ACC112 (cell line): ENCODE measurements around the gene KCNJ18.
"Not testable (repeated sequence)": the region's sequence is repeated elsewhere in the genome, so short reads cannot be mapped to it uniquely, and the experiment has no call there.

Experiments
- H2AFZ ChIP-seq: fragments of 200-600 bp; sonication (generic); one replicate; pipeline ENCODE4 v1.6.0; 2017; ENCODE audit warnings: antibody characterized with exemption, low read length; ENCODE audit not compliant: unreplicated experiment
- H3K27ac ChIP-seq: fragments of 200-600 bp; sonication (generic); 2 replicates; pipeline ENCODE4 v1.5.1; 2014; ENCODE audit warnings: low read depth, mild to moderate bottlenecking, antibody characterized with exemption, low read length, moderate library complexity
- H3K27me3 ChIP-seq: fragments of 200-600 bp; sonication (generic); 2 replicates; pipeline ENCODE4 v1.6.1; 2014; ENCODE audit warnings: mild to moderate bottlenecking, antibody characterized with exemption, low read length, moderate library complexity, mixed read lengths; ENCODE audit not compliant: insufficient read depth
- H3K36me3 ChIP-seq: fragments of 200-600 bp; sonication (generic); 2 replicates; pipeline ENCODE4 v1.6.1; 2016; ENCODE audit warnings: mild to moderate bottlenecking, antibody characterized with exemption, low read length, moderate library complexity, mixed read lengths; ENCODE audit not compliant: insufficient read depth
- H3K4me1 ChIP-seq: fragments of 200-600 bp; sonication (generic); one replicate; pipeline ENCODE4 v1.6.1; 2016; ENCODE audit warnings: low read length, mixed read lengths; ENCODE audit not compliant: insufficient read depth, unreplicated experiment, control insufficient read depth
- H3K4me3 ChIP-seq: fragments of 200-600 bp; sonication (generic); 2 replicates; pipeline ENCODE4 v1.5.1; 2014; ENCODE audit warnings: mild to moderate bottlenecking, low read depth, low read length
- H3K79me2 ChIP-seq: fragments of 200-600 bp; sonication (generic); one replicate; pipeline ENCODE4 v1.6.0; 2016; ENCODE audit warnings: low read length; ENCODE audit not compliant: control insufficient read depth, unreplicated experiment, insufficient read depth

The KCNJ18 gene

GRCh38 chr17:21680366-21680765 lies 12.0 kb upstream of the KCNJ18 start:
- no peaks in the 10 kb centered on the region for H3K79me2 ChIP-seq
- H3K36me3 ChIP-seq = no peaks in the 10 kb centered on the region
- no peaks in the 10 kb centered on the region for H3K27me3 ChIP-seq
- no peaks in the 10 kb centered on the region for H3K4me1 ChIP-seq
- H2AFZ ChIP-seq = no peak overlapping the region
- H3K27ac ChIP-seq = no peak overlapping the region
- no peak overlapping the region for H3K4me3 ChIP-seq

- not testable (repeated sequence) for H2AFZ ChIP-seq, H3K27ac ChIP-seq, H3K36me3 ChIP-seq, H3K4me3 ChIP-seq, H3K4me1 ChIP-seq, H3K79me2 ChIP-seq, H3K27me3 ChIP-seq
Measured at GRCh38 chr17:21680850-21681351, 11.4 kb upstream of the KCNJ18 start.

- not testable (repeated sequence) for H3K27ac ChIP-seq, H3K4me1 ChIP-seq, H2AFZ ChIP-seq, H3K79me2 ChIP-seq, H3K36me3 ChIP-seq, H3K4me3 ChIP-seq, H3K27me3 ChIP-seq
Measured at GRCh38 chr17:21681576-21681975, 10.7 kb upstream of the KCNJ18 start.

- H3K4me1 ChIP-seq, H3K4me3 ChIP-seq, H3K36me3 ChIP-seq, H2AFZ ChIP-seq, H3K79me2 ChIP-seq, H3K27ac ChIP-seq, H3K27me3 ChIP-seq: not testable (repeated sequence)
Measured at GRCh38 chr17:21682130-21682529, 10.2 kb upstream of the KCNJ18 start.

GRCh38 chr17:21683142-21683712 lies 9.1 kb upstream of the KCNJ18 start:
- not testable (repeated sequence) for H3K4me3 ChIP-seq, H3K79me2 ChIP-seq, H3K4me1 ChIP-seq, H3K36me3 ChIP-seq, H3K27ac ChIP-seq, H3K27me3 ChIP-seq, H2AFZ ChIP-seq

- not testable (repeated sequence) for H3K4me1 ChIP-seq, H3K4me3 ChIP-seq, H3K27me3 ChIP-seq, H2AFZ ChIP-seq, H3K79me2 ChIP-seq, H3K36me3 ChIP-seq, H3K27ac ChIP-seq
Measured at GRCh38 chr17:21683897-21684296, 8.4 kb upstream of the KCNJ18 start.

DNA sequence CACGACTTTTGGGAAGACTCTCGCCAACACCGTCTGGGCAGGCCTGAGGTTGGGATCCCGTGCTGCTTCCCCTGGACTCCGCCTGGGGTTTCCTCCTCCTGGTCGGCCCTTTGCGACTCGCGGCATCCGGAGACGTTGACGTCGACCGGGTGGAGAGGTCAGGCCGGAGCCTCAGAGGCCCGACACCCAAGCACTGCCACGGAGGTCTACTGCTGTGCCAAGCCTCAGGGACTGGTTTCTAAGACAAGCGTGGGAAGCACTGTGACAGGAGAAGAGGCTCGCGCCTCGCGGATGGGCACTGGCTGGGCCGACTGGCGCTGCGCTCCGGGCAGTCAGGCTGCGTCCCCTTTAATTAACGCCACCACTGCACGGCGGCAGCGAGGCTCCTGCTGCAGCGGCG lies 7.9 kb upstream of the KCNJ18 start:
- not testable (repeated sequence) for H3K36me3 ChIP-seq

GRCh38 chr17:21685061-21685795 lies 7.1 kb upstream of the KCNJ18 start:
- H3K36me3 ChIP-seq, H3K4me1 ChIP-seq, H3K79me2 ChIP-seq, H2AFZ ChIP-seq, H3K4me3 ChIP-seq, H3K27me3 ChIP-seq, H3K27ac ChIP-seq: not testable (repeated sequence)

More for the DNA sequence above, 7.9 kb upstream of the KCNJ18 start:
- H3K4me1 ChIP-seq, H3K27ac ChIP-seq, H2AFZ ChIP-seq, H3K27me3 ChIP-seq, H3K79me2 ChIP-seq, H3K4me3 ChIP-seq: not testable (repeated sequence)

DNA sequence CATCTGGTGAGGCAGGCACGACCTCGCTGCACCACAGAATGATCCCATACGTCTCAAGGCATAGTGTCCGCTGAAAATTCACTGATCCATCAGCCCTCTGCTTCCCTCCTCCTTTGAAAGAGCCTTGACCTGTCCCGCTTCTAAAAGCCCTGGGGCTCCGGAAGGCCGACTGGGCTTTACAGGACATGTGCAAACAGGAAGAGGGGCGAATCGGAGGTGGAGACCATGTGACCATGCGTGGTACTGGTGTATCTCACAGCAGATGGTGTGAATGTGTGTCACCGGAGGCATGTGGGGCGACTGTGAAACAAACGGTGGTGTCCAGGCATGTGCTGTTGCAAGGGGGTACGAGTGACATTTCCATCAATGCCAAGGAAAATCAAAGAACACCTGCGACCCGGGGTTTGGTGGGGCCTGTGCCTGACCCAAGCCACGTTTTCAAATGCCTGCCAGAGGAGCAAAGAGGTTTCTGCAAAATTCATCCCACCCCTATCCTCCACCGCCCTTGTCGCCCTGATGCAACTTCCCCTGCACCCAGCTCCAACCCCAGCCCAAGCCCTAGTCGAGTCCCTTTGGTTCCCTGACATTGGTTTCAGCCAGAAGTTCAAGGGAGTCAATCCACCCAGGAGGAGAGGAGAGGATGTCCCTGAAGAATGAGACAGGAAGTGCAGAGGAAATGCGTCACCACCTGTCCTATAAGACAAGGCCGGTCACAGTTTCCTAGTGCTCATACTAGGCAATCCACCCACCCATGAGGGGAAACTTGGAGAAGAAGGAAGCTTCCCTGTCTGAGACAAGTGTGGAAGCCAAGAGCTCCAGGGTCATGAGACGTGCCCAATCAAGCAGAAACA lies 5.9 kb upstream of the KCNJ18 start:
- Histone ChIP-seq H3K79me2 (no peaks in the 10 kb centered on the region), H3K4me3 (no peak overlapping the region), H2AFZ (no peak overlapping the region), H3K4me1 (no peaks in the 10 kb centered on the region), H3K27ac (no peak overlapping the region), H3K36me3 (no peaks in the 10 kb centered on the region), H3K27me3 (no peaks in the 10 kb centered on the region)

DNA sequence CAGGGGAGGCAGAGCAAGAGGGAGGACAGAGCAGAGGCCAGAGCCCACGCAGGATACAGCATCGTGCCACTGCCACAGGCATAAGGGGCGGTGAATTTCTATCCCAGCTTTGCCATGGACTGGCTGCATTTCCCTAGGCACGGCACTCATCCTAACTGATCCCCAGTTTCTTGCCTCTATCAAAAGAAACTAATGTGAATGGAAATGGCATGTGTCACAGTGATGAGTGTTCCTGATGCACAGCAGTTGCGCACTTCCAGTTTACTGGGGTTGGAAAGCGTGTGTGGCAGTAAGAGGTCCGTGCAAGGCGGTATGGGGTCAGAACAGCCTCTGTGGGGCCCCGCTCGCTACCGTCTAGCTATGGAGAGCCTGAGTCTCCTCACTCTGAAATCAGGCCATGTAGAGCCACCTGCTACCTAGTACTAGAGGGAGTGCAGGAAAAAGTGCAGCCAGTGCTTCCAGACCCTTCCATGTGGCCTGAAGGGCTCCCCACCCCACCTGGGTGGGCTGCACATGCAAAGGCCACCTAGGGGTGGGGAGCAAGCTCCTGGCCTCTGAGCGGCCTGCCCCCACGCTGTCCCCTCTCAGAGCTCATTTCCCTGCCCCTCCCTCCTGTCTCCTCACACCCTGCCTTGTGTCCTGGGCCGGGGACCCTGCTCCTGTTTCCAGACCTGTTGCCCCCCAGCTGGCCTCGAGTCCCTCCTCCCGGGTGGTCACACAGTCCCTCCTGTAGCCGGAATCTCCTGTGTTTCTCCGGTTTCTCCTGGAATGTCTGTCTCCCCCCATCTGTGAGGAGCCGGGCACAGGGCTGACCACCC lies 5.0 kb upstream of the KCNJ18 start:
- Histone ChIP-seq H3K4me3 (no peak overlapping the region), H3K79me2 (no peaks in the 10 kb centered on the region), H2AFZ (no peak overlapping the region), H3K27me3 (no peaks in the 10 kb centered on the region), H3K4me1 (no peaks in the 10 kb centered on the region), H3K27ac (no peak overlapping the region), H3K36me3 (no peaks in the 10 kb centered on the region)
